T-helper 1 cell treated with Interleukin-12 subunit alpha and Interleukin-12 subunit beta and Interleukin-4 antibody, amounts not matched to agents 30 ng/mL and 1 ng/mL, for 36 hours (primary cell): ENCODE measurements around the gene FBXL7. TPM values are rescaled to one million over a fixed set of nuclear protein-coding genes. Genes with fewer than 3 reads are reported as not detected.
"Not testable (repeated sequence)": the region's sequence is repeated elsewhere in the genome, so short reads cannot be mapped to it uniquely, and the experiment has no call there.

Source experiments
- intact Hi-C: fragments of 100-400 bp; cut with micrococcal nuclease; formaldehyde crosslinking; loops from one replicate; pipeline ENCODE4 v1.15.1; 2024
- total RNA-seq: library from RNA; stranded (reverse); gene quantifications from 2 replicates; pipeline ENCODE4 v1.2.3, GENCODE V29; 2022

The FBXL7 gene
- total RNA-seq, 1 donor from 2014 or later, result not detected

DNA sequence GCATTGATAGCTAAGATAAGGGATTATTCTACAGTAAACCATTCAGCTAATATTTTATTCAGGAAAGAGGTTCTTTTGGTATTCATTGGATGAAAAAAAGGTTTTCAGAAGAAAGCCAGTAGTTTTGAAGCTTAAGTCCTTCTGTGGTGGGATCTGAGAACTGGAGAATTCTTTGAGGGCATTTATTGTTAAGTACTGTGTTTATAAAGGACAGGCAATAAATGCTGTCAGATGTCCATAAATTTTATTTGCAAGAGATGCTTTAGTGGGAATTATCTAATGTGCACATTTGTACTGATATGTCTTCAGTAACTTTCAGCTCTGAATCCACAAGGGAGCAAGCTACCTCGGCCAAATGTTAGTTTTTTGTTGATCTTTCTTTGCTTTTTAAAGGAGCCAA is 358.3 kb downstream of the FBXL7 start:
- intact Hi-C loops, result no loop called here

DNA sequence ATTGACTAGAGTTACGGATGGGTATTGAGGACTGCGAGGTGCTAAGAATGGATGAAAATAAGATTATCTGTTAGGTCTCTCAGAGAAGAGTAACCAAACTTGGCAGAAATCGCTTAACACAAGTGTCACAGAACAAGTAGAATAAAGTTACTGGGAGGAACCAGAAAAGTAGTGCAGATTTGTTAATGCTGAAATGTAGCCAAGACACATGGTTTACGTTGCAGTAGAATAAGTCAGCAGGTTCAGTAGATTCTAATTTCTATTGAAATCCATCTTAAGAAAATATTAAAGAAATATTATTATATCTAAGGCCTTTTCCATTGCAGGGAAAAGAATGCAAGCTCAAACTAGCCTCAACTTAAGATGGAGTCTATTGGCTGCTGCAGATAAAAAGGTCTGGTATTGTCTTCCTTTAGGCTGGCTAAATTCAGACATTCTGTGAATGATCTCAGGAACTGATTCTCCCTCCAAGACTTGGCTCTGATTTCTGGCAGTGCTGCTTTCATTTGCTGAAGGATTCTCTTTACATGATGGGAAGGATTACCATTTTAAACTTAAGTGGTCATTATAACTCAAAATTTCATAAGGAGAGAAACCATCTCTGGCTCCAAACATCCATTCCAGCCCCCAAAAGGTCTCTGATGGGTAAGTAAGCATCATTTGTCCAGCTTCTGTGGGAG is 364.7 kb downstream of the FBXL7 start:
- intact Hi-C loops, result no loop called here

DNA sequence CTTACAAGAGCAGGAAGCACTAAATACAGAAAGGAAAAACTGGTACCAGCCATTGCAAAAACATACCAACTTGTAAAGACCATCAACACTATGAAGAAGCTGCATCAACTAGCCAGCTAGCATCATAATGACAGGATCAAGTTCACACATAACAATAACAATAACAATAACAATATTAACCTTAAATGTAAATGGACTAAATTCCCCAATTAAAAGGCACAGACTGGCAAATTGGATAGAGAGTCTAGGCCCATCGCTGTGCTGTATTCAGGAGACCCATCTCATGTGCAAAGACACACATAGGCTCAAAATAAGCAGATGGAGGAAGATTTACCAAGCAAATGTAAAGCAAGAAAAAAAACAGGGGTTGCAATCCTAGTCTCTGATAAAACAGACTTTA is 372.3 kb downstream of the FBXL7 start:
- intact Hi-C loops, result not testable (repeated sequence)

DNA sequence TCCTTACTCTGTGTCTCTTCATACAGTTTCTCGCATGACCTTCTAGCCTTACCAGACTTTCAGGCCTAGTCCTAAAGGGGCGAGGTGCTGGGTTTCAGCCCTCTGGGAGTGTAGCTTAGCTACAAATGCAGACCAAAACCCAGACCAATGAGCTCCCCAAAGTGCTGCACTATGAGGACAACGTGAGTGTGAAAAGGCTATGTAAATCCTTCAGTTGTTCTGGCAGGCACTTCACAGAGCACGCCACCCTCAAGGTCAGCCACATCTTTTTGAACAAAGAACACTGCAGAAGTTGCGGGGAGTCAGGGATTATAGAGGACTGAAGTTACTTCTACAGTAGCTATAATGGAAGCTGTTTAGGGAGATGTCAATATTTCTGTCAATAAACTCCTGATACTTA is 377.9 kb downstream of the FBXL7 start:
- intact Hi-C loops, result no loop called here

DNA sequence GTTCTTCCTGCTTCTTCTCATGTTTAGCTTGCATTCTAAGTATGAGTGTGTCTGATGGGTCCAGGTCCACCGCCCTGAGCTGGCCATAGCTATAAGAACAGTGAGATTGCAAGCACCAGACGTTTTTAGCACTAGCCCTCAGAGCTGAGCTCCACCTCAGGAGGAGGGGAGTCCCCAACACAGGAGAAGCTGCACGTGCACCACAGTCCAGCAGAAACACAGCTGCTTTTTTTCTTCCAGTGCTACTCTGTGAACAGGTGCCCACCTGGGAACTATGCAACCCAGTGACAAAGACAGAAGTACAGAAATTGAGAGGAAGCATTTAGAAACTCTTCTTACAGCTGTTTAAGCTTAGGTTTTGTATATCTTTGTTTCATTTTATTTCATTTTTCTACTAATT is 380.2 kb downstream of the FBXL7 start:
- intact Hi-C loops, result no loop called here

DNA sequence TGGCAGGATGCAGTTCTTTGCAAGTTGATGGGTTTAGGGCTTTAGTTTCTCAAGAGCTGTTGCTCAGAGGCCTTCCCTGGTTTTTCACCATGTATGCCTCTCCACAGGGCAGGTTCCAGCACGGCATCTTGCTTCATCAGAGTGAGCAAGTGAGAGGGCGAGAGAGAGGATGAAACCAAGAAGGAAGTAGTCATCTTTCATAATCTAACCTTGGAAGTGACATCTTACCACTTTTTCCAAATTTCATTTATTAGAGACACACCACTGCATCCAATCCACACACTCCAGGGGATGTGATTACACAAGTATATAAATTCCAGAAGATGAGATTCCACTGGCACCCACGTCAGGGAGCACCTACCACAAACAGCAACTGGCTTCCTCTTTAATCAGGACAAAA is 385.2 kb downstream of the FBXL7 start:
- intact Hi-C loops, result no loop called here

DNA sequence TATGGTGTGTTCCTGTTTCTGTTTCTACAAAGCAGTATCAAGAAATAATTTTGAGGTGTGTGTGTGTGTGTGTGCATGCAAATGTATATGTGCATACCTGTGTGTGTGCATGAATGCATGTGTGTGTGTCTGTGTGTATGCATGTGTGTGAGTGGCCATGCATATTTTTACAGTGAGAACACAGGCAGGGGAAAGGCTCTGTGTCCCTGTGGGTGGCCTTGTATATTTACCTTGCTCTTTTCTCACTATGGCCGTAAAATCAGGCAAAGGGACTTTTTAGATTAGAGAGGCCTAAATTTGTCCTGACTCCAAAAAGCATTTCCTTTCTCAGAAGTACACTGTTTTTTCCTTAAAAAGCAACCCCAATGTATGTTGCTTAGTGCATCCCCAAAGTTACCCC is 386.2 kb downstream of the FBXL7 start:
- intact Hi-C loops, result no loop called here

DNA sequence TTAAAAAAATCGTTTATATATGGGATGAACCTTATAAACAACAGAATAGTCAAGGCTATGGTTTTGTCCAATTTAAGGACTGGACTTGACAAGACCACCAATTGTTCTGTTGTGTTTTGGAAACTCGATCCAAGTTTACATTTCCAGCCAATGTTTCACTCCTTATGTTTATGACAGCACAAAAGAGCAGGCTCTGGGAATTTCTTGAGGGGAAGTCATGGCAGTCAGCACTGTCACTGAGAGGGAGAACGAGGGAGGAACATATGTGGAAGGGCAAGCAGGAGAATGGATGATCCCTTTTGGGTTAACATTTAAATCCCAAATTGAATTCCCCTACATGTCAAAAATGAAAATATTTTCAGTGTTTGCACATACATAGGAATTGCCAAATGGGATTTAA is 387.1 kb downstream of the FBXL7 start:
- intact Hi-C loops, result no loop called here

DNA sequence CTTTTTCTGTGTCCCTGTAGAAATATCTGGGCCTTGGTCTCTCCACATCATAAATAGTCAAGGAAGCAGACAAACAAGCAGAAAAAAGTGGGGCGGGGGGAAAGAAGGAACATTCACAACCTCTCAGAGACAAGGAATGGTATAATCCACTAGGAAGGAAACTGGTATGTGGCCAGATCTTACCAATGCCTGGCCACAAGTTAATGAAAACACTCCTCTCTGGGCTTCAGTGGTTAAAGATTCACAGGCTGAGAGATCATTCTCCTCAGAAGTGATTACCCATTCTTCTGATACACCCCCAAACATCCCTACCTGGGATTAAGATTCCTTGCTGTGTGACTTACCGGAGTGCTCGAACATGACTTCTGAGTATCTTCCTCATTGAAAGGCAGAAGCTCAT is 389.0 kb downstream of the FBXL7 start:
- intact Hi-C loops, result no loop called here

DNA sequence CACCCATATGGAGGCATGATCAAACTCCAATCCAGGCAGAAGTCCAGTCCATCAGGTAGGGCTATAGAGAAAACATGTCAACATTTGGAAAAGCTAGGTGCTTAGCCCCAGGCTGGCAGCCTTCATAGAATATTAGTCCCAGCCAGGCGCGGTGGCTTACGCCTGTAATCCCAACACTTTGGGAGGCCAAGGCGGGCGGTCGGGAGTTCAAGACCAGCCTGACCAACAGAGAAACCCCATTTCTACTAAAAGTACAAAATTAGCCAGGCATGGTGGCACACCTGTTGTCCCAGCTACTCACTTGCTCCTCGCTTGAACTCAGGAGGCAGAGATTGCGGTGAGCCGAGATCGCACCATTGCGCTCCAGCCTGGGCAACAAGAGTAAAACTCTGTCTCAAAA is 393.9 kb downstream of the FBXL7 start:
- intact Hi-C loops, result no loop called here

DNA sequence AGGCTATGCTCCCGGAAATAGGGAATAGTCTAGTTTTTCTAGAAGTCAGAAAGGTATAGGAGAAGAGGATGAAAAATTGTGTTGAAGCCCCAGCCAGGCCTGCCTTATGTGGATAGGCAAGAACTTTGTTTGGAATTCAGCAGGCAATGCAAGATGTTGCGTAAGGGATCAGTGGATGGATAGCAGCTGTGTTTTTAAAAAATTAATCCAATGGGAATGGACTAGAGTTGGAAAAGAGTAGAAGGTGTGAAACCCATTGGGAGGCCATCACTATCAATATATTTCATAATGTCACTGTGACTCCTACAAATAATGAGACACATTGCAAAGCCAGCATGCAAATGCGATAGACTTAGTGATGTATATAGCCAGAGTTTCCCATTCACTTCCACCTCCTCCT is 397.7 kb downstream of the FBXL7 start:
- intact Hi-C loops, result no loop called here

DNA sequence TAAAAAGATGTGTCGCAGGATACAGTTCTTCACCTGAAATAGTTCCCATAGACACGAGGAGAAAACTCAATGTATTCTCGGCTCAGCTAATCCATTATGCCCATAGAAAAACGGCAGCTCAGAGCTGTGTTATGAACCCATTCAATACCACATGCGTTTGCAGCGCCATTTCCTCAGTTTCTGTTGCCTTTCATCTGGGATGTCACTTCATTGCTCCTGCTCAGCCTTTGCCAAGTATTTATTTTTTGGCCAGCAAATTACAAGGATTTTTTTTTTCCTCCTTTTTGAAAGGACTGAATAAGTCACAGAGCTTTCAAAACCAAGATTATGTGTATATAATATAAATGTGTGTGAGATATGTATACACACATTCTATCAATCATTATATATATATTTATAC is 398.7 kb downstream of the FBXL7 start:
- intact Hi-C loops, result no loop called here

DNA sequence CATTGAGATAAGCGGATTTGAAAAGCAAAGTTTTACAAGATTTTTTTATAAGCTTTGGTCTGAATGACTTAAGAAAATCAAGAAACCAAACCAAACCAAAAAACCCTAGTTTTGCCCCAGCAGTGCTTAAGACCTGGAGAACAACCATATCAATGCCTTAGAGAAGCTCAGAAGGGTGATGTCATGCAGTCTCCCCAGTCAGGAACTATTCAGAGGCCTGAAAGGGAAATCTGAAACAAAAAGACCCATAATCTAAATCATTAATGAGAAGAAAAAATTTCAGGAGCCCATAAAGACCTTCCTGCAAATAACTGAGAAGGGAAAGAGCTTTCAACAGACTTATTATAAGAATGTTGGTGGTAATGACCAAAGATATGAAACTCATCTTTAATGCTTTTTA is 399.5 kb downstream of the FBXL7 start:
- intact Hi-C loops, result no loop called here

DNA sequence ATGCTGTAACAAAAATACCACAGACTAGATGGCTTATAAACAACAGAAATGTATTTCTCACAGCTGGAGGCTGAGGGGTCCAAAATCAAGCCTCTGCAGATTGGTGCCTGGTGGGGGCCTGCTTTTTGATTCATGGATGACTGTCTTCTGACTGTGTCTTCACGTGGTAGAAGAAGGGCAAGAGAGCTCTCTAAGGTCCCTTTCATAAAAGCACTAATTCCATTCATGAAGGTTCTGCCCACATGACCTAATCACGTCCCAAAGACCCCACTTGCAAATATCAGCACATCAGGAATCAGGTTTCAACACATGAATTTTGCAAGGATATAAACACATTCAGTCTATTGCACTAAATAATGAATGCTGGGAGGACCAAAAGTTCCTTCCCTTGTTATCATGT is 401.2 kb downstream of the FBXL7 start:
- intact Hi-C loops, result no loop called here

DNA sequence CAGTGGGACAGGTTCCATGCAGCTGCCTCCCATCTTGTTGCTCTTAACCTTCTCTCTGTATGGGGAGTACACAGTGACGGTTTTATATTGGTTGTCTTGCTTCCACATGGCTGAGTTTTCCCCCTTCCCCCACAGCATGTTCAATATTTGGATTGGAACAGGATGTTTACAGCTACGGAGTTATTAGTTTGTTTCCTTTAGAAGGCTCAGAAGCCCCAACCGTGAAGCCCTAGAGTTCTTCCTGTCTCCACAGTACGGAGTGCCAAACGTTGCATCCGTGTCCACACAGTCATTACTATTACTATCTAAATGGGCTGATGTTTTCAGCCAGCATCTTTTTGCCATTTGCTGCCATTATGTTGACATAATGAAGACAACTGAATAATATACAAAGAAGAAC is 402.1 kb downstream of the FBXL7 start:
- intact Hi-C loops, result no loop called here

DNA sequence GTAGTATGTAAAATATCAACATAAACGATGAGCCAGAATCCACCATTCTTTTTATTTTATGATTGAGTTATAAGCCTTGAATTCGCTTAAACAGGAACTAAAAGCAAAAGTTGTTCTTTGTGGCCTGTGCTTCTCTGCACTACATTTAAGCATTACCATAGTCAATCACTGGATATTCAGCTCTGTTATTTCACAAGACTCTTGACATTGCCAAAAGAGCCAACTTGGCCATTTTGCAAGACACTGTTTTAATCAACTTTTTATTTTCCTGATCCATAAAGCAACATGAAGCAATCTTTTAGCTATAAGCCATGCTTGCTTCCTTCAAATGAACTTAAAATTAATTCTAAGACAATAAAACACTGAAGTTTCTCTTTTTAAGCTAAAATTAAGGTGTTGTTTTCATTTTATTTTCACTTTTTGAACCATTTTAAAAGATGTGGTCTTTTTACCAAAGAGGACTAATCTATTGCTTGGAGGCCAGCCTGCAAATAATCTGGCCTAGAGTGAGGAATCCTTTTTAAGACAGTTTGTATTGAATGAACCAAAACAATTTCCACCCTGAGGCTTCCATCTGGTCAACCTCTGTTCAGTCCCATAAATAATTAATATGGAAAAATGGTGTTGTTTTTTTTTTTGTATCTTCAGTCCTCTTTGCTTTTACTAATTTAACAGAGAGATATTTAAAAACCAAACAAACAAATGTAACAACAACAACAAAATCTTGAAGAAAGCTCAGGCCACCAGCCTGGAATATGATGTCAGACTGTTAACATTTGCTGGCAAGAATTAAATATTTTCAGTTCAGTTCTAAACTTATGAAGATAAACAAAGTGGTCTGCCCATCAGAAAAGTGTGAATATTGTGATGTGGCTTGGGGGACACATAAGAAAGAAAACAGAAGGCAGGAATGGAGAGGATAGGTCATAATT is 405.2 kb downstream of the FBXL7 start:
- intact Hi-C loops, result no loop called here

DNA sequence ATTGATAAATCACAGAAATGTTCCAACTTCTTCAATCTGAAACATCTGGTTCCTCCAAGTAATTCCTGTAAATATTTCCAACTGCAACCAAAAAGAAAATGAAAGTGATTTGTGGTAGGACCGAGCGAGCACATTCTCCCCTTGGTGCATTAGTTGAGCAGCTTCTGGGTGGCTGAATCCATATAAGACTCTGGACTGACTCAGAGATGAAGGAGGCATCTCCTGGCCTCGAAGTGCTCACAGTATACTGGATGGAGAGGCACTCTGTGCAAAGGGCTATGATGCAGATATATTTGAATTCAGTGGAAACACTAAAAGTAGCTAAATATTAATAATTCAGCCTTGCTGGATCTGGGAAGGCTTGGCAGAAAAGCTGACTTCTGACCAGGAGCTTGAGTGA is 414.7 kb downstream of the FBXL7 start:
- intact Hi-C loops, result no loop called here

DNA sequence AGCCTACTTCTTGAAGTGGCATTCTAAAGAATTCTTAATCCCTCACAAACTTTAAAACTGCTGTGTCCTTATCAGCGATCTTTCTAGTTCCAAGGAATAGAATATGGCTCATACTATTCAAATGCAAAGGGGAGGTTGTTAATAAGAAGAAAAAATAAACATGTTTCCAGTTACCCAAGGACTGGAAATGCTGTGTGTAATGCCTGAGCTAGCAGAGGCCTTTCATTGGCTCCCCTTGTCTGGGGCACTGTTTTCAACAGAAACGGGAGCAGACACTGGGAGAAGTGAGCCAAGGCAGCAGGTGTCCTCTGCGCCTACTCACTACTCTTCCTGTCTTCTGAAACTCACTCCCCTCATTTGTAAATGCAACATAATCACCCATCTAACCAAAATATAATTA is 426.6 kb downstream of the FBXL7 start:
- intact Hi-C loops, result no loop called here

DNA sequence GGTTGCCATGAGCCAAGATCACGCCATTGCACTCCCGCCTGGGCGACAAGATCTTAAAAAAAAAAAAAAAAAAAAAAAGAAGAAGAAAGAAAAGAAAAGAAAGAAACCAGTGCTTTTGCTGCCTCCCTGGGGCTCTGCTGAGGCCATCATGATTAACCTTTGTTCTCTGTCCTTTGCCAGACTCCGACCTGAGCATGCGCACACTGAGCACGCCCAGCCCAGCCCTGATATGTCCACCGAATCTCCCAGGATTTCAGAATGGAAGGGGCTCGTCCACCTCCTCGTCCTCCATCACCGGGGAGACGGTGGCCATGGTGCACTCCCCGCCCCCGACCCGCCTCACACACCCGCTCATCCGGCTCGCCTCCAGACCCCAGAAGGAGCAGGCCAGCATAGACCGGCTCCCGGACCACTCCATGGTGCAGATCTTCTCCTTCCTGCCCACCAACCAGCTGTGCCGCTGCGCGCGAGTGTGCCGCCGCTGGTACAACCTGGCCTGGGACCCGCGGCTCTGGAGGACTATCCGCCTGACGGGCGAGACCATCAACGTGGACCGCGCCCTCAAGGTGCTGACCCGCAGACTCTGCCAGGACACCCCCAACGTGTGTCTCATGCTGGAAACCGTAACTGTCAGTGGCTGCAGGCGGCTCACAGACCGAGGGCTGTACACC is 427.9 kb downstream of the FBXL7 start:
- intact Hi-C loops, result no loop called here

DNA sequence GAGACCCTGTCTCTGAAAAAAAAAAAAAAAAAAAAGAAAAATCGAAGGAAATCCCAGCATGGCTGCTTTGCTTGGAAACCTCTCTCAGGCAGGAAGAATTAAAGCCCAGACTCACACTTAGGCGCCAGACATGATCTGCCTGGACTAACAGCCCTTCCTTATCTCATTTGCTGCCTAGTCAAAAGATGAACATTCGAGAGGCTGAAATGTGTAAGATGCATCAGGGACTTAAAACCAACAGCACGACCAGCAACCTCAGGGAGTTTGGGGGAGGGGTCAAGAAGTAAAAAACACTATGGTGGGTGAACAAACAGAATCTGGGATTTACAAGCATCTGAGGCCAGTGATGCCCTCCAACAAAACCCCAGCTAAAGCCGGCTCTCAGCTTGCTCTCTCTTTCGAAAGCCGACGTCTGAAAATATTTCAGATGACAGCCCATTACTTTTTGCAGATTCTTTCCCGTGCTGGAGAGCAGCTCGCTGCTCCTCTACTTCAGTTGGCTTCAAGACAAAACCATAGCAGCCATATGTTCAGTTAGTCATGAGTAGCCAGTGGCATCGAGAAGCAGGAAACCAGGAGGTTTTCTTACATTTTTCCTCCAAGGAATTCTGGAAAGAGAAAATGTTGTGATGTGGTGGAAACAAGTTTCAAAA is 429.8 kb downstream of the FBXL7 start:
- intact Hi-C loops, result no loop called here

DNA sequence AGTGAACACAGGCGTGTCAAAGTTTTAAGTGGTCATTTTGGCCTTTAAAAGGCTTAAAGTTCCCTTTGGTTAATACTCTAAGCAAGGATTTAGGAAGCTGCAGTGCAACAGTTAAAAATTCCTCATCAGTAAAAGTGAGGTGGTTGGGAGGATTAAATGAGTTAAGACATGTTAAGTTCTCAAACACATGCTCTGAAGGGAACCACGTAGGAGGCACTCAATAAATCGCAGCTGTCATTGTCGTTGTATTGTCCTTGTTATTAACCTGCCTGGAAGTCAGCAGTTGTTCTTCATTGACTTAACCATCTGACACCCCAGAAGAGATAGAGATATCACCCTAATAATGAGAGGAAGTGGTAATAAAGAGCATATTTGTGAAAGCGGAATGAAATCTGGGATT is 432.1 kb downstream of the FBXL7 start:
- intact Hi-C loops, result no loop called here
